Measurements from ENCODE around the gene ALS2CL.

DNA sequence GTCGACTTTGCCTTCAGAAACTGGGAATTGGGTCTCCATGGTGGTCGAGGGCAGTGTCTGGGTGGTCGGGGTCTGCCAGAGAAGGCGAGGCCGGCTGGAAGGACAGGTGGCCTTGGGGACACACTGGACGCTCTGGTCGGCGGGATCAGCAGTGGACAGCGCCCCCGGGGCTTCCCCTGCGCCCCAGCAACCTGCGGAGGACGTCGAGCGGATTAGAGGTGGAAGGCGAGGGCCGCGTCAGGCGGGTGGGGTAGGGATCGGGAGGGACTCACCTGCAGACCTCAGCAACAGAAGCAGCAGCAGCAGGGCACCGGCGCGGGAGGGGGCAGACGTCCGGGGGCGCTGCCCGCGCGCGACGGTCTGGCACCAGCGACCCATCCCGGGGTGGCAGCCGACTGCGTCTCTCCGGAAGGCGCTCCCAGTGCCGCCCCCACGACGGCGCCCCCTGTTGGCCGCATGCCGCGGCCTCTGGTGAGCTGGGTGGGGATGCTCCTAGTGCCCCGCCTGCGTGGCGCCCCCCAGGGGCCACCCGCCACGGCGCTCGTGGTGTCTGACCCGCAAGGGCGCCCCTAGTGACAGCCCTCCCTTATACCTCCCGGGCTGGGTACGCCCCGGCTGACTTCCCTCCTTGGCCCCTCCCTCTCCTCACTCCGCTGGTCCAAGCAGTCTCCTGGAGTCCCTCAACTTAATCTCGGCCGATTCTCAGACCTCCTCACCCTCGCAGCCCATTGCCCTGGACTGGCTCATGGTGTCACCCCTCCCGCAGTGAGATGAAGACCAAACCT lies 24.2 kb upstream of the ALS2CL start, which contains the start of gene PRSS50:
- no peak for TF ChIP-seq SUPT20H (IDR thresholded peaks at IDR 0.05; ENCODE audit: borderline replicate concordance, control insufficient read depth, low read depth, low read length)
- peak in 1 of 3 experiments; percentile 42; a peak in 2 of 6 replicates for TF ChIP-seq CTCF (IDR thresholded peaks at IDR 0.05 in 2 of 3, conservative IDR thresholded peaks at IDR 0.05 in 1 of 3; ENCODE audit: control insufficient read depth in 2 of 3, extremely low read depth in 1 of 3, insufficient read depth in 1 of 3, low read depth in 3 of 3, low read length in 3 of 3)
- no peak for TF ChIP-seq POLR2AphosphoS5 (IDR thresholded peaks at IDR 0.05; ENCODE audit: low read length)
- TF ChIP-seq CBFB (IDR thresholded peaks at IDR 0.05; ENCODE audit: low read depth): no peak
